ENCODE results near the gene TAS2R16. TPM values are rescaled to one million over a fixed set of nuclear protein-coding genes. Genes with fewer than 3 reads are reported as not detected.

The TAS2R16 gene
- total RNA-seq, 1 donor from 2014 or later, result not detected

Other genes starting within 250 kb of the TAS2R16 start
- gene CADPS2, start 109.2 kb downstream of the TAS2R16 start, total RNA-seq, result 3.2 TPM
- not detected for gene SLC13A1, start 204.3 kb upstream of the TAS2R16 start, total RNA-seq